Measurements from ENCODE around the gene TBC1D22B.
"Not testable (repeated sequence)": the region's sequence is repeated elsewhere in the genome, so short reads cannot be mapped to it uniquely, and the experiment has no call there.

Gene TBC1D22B

DNA sequence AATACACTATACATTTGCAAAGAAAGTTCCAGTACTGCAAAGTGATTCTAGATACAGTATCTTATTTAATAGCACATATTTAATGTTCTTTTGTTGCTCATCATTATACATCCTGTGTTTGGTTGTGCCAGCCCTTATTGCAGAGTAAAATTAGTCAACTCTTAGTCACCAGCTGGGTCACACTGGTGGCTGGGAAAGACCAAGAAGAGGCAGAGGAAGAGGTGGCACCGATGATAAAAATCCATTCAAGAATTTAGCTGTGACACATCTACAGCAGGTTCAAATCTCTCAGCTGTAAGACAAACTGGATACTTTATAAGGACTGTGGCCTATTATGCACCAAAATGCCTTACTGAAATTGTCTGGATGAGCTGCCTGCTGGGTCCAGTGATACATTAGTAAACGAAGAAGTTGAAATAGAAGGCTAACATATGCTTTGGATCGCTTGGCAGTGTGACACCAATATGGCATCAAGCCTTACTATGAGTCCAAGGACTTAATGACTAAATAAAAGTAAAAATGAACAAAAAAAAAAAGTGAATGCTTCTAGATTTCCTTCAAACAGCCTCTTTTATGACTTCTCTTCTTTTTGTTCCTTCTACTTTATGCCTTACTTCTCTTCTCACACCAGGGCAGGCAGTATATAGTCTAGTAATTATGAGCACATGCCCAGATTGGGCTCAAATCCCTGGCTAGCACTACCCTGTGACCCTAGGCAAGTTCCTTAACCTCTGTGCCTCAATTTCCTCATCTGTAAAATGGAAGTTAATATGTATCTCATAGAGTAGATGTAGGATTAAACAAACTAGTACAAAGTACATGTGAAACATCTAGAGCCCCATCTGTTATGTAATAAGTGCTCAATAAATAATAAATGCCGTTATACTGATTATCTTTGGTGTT lies 66.8 kb downstream of the TBC1D22B start:
- DNase-seq, result no peak

DNA sequence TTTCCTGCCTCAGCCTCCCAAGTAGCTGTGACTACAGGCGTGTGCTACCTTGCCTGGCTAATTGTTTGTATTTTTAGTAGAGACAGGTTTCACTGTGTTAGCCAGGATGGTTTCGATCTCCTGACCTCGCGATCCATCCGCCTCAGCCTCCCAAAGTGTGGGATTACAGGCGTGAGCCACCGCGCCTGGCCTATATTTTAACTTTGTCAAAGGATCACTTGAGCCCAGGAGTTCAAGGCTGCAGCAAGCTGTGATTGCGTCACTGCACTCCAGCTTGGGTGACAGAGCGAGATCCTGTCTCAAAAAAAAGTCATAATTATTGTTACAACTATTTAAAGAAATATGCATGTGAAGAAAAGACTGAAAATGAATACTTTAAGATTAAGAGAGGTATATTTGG lies 72.8 kb downstream of the TBC1D22B start:
- not testable (repeated sequence) for DNase-seq

DNA sequence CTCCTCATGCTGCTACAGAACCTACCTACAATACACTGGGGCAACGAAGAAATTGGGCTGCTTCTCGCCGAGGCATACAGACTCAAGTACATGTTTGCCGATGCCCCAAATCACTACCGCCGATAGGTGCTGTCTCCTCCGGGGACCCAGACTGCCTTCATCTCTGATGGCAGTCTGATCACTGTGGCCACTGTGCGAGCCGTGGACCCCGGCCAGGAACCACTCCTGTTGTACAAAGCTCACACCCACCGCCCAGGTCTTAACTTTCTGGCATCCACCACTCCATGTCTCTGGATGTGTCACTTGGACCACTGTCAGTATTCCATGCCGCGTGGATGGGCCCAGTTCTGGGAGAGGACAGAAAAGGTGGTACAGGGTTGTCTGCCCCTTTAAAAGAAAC lies 73.5 kb downstream of the TBC1D22B start:
- DNase-seq, result no peak

DNA sequence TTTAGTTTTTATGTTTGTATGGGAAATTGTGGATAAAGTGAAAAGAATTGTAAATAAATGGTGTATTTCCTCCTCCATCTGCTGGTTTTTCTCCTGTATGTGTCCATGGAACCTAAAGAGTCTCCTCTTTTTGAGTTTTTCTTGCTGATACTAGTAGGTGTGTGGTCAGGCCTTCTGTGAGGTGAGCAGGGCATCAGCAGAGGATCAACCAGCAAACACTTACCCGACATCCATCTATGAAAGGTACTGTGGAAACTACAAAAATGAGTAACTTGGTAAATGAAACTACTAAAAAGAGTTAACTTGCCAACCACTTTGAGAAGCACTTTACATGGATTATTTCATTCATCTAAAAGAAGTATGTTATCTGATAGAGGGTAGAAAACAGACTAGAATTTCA lies 75.3 kb downstream of the TBC1D22B start:
- no peak for DNase-seq

DNA sequence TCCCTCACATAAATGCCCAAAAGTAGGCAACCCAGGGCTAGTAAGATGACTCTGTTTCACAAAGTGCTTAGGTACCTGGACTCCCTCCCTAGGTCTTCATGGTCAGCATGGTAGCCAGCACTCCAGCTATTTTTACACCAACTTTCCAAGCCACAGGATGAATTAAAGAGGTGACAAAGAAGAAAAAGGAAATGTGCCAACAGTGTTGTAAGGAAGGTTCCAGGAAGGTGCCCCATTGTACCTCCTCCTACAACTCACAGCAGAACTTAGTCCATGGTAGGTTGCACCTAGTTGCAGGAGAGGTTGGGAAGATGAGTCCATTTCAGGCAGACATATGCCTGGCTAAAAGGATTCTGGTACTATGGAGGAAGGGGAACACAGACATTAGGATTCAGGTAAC lies 76.5 kb downstream of the TBC1D22B start:
- no peak for DNase-seq

DNA sequence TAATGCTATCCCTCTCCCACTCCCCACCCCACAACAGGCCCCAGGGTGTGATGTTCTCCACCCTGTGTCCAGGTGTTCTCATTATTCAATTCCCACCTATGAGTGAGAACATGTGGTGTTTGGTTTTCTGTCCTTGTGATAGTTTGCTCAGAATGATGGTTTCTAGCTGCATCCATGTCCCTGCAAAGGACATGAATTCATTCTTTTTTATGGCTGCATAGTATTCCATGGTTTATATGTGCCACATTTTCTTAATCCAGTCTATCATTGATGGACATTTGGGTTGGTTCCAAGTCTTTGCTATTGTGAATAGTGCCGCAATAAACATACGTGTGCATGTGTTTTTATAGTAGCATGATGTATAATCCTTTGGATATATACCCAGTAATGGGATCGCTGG lies 80.7 kb downstream of the TBC1D22B start:
- DNase-seq, result not testable (repeated sequence)

DNA sequence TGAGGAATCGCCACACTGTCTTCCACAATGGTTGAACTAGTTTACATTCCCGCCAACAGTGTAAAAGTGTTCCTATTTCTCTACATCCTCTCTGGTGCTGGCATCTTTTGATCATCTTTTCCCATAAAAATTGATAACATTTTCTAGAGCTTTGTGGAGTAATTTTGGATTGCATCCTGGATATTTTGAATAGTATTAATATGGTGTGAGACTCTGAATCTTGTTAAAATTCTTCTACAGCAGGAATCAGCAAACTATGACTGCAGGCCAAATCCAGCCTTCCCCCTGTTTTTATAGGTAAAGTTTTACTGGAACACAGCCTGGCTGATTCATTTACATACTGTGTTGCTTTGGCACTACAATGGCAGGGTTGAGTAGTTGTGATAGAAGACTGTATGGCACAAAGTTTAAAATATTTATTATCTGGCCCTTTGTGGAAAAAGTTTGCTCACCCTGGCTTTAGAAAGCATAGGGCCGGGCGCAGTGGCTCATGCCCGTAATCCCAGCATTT lies 81.2 kb downstream of the TBC1D22B start:
- no peak for DNase-seq

DNA sequence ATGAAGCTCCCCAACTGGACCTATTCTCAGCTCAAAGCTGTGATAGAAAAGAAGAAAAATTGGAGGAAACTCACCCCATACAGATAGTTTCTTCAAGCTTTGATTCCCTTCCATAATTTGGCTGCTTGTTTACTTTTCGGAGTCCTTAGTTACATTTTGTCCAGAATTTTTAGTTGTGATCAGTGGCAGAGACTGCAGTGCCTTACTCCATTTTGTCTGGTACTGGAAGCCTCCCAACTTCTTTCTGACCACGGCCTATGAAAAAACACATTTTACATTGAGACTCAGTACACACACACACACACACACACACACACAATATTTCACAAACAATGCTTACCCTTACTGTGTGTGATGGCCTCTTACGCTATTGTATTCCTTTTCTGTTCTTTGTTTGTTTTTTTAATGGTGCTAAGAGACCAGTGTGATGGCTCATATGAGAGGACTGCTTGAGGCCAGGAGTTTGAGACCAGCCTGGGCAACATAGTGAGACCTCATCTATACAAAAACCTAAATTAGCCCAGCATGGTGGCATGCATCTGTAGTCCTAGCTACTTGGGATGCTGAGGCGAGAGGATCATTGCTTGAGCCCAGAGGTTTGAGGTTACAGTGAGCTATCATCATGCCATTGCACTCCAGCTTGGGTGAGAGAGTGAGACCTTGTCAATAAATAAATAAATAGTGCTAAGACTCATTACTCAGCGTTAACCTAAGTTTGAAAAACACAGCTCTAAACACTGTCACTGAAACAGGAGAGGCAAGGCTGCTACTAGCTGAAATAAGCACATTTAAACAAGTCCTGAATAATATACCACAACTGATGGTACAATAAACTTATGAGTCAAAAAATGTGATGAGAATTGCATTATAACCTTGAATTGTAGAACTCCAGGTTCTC lies 82.4 kb downstream of the TBC1D22B start:
- no peak for DNase-seq

DNA sequence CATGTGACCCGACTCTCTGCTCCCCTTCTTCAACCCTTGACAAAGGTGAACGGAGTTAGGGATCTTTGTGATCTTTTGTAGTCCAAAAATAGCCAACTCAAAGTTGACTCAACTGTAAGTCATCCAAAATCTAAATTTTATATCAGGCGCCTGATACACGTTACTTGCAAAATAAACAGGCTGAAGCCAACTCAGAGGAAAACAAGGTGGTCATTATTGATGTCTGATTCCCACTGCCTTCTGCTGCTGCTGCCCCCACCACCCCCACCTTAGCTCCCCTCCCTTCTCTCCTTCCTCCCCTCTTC lies 83.0 kb downstream of the TBC1D22B start:
- DNase-seq, result no peak

DNA sequence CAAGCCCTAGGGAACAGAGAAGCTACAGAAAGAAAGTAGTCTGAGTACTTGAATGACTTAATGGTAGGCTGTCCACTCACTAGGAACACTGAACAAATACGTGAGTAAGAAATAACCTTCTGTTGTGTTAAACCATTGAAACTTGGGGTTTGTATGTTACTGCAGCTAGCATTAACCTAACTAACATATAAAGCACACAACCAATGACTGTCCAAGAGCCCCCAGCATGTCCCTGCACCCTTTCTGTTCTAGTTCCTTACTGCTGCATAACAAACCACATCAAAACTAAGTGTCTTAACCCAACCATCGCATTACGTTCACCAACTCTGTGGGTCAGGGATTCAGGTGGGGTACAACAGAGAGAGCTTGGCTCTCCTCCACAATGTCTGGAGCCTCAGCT lies 85.7 kb downstream of the TBC1D22B start:
- DNase-seq, result no peak

DNA sequence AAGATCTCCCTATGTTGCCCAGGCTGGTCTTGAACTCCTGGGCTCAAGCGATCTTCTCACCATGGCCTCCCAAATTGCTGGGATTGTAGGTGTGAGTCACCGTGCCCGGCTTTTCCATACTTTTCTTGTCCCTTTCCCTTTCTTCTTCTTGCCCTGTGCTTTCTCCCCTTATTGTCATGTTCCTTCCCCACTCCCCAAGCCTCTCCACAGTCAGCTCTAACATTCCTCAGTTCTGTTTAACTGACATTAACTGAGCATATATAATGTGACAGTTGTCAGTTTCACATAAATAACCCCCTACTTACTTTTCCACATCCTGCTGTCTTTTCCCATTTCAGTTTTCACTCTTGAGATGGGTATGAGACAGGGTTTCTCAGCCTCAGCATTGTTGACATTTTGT lies 86.7 kb downstream of the TBC1D22B start:
- DNase-seq, result no peak

DNA sequence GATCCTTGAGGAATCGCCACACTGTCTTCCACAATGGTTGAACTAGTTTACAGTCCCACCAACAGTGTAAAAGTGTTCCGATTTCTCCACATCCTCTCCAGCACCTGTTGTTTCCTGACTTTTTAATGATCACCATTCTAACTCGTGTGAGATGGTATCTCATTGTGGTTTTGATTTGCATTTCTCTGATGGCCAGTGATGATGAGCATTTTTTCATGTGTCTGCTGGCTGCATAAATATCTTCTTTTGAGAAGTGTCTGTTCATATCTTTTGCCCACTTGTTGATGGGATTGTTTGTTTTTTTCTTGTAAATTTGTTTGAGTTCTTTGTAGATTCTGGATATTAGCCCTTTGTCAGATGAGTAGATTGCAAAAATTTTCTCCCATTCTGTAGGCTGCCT lies 88.2 kb downstream of the TBC1D22B start:
- not testable (repeated sequence) for DNase-seq

DNA sequence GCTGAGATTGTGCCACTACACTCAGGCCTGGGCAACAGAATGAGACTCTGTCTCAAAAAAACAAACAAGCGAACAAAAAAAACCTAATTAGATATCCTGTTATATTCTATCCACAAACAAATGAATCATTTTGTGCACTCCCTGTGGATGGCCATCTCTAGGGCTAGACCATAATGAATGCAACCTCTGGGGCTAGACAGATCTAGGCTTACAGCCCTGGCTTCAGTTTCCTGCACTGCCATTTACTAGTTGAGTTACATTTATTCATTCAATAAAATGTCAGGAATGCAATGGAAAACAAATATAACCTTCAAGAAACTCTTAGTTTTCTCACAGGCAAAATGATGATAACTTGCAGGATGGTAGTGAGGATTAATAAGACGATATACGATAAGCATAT lies 89.6 kb downstream of the TBC1D22B start:
- no peak for DNase-seq

DNA sequence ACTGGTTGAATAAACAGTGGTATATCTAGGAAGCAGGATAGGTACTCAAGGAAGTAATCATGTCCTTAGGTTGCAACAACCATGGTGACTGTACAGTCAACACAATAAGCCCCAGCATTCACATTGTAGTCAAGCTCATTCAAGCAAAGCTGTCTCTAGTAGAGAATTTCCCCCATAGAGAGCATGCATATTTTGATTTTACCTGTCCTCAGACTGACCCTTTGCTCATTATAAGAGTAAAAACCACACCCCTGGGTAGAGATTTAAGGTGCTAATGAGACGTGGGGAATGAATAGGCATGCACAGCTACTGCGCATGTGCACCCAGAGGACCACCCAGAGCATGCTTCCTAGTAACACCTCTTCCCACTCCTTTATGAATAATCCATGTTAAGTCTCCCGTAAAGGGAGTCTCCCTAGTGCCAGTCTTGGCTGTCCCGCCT lies 90.1 kb downstream of the TBC1D22B start:
- DNase-seq, result no peak

DNA sequence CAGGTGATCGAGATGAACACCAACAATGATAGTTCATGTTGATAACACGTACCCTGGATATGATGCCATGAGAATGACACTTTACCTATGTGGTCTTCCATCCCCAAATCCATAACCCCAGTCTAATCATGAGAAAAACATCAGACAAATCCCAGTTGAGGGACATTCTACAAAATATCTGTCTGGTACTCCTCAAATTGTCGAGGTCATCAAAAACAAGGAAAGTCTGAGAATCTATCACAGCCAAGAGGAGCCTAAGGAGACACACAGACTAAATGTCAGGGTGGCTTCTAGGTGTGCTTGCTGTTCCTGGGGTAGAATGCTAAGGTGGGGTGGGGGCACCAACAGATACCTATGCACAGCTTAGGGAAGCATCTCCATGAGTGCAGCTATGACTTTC lies 93.5 kb downstream of the TBC1D22B start:
- DNase-seq, result no peak

DNA sequence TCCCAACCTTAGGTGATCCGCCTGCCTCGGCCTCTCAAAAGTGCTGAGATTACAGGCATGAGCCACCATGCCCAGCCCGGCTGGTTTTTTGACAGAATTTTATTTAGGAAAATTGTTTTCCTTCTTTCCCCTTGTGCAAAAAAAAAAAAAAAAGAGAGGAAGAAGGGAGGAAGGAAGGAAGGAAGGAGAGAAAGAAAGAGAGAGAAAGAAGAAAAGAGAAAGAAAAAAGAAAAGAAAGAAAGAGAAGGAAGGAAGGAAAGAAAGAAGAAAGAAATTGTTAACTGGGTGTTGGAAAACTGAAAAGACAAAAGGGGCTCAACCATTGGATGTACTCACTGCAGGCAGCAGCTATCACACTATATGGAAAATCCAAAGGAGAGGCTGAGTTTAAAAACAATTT lies 94.8 kb downstream of the TBC1D22B start:
- no peak for DNase-seq

DNA sequence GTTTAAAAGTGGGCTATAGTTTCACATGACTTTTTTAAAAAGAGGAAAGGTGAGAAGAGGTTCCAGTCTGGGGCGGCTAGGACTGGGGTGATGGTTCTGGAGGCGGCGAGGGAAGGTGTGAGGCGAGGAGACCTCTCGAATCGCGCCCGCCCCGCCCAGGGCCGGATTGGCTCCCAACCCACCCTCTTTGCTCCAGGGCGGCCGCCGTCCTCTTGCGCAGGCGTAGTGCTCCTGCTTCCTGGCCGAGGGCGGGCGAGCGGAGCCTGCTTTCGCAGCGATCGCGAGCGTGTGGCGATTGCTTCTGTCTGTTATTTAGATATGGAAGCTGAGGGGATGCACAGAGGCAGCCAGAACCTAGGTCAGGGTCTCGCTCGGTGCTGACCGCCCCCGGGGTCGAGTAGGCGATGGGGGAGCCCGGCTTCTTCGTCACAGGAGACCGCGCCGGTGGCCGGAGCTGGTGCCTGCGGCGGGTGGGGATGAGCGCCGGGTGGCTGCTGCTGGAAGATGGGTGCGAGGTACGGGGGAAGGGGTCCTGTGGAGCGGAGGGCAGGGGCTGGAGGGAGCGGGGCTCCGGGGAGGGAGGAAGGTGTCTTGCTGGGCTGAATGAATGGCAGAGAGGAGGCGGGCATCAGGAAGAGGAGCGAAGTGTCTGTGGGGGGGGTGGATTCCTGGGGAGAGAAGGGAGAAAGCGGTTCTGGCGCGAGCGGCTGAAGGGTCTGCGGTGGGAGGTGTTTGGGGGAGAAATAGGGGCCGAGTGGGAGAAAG lies 96.4 kb downstream of the TBC1D22B start, which contains the start of gene RNF8:
Gene RNF8 (plus strand): TSS at position 223 of the 765 bp plus-strand sequence. CDS start 182 bp downstream, at position 405.
- DNase-seq, result peak; percentile 95

DNA sequence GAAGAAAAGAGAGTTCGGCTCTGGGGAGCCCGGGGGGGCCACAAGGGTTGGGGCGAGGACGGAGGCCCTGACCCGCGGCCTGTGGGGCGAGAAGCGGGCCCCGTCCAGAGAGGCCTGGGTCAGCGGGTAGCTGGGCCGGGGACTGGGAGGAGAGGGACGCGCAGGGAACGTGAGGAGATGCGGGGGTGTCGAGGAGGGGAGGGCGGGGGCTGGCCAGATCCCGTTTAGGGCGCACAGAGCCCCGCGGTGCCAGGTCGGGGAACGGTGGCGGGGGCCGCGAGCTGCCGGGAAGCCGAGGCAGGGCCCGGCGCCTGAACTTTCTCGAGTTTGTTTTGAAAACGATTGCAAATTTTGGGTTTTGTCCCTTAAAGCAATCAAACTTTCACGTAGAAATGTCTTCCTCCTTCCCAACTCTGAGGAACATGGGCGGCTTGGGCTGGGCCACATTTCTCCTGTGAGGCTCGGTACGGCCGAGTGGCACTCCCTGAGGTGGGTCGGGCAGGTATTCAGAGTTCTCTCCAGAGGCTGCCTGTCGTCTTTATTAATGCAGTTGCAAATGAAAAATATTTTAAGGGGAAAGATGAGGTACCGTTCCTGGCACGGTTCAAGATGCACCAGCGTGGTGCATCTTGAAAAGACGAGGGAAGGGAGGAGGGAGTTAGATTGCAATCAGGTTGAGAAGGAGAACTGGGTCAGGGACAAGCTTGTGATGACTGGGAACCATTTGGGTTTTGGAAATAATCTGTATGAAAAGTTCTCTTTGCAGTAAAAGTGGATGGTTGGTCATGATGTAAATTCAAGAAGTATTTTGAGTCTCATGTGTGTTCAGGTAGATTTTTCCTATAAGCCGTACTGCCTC lies 97.2 kb downstream of the TBC1D22B start:
- peak; percentile 33 for DNase-seq

DNA sequence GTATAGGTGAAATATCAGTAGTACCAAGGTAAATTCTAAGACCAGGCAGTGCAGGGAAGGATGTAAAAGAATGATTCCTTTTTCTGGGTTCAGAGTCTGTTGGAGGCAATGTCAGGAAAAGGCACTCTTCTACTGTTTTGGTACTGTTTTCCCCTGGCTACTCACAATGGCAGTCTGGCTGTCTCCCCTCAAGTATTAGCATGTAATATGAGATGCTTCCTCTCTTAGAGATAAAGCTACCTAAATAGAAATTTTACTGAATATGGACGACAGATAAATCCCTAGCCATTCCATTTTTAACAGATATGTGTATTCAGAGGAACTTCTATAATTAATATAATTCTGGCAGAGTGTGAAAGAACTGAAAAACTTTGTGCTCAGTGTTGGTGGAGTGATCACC lies 99.7 kb downstream of the TBC1D22B start:
- DNase-seq, result no peak

DNA sequence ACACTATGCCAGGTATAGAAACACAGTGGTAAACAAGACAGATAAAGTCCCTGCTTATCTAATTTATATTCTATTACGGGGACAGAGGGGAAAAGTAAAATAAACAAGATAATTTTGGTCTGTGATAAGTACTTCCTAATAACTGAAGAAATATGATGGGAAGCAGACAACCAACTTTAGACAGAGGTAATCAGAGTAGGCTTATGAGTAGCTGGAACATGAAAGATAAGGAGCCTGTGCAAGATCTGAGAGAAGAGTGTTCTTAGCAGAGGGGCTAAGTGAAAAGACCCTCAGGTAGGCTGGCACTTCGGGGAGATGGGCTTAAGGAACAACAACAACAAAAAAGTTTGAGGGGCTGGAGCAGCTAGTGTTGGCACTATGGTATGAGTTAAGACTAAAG lies 100.3 kb downstream of the TBC1D22B start:
- no peak for DNase-seq

DNA sequence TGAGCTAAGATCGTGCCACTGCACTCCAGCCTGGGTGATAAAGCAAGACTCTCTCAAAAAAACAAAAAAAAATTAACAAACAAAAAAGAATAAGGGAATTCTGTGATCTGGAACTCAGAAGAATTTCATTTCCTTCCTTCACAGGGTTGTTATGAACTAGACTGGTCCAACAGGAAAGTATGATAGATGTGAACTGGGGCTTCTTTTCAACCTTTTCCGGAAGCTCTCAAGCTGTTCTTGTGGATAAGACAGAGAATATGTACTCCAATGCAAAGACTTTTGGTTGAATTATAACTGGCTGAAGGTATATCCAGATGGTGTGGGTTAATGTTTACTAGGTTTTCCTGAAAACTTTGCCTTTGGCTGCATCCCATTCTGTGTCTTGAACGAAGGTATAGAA lies 101.5 kb downstream of the TBC1D22B start:
- no peak for DNase-seq
